Limb (tissue), 2 donors: ENCODE measurements around the gene SH2D3A.
A peak's percentile ranks its signal among the peaks of the same experiment; 100 is the strongest.
"Not testable (repeated sequence)": the region's sequence is repeated elsewhere in the genome, so short reads cannot be mapped to it uniquely, and the experiment has no call there.

ENCODE experiments used
- DNase-seq, 2 donors: peaks; one replicate each; pipeline ENCODE4 v3.0.0-alpha.2; 2016; ENCODE audit errors: extremely low spot score in 2 of 2

SH2D3A gene

GRCh38 chr19:6761053-6761676 is 6.1 kb downstream of the SH2D3A start:
- DNase-seq: no peak

- DNase-seq: no peak
Measured at GRCh38 chr19:6760606-6761005, 6.6 kb downstream of the SH2D3A start.

GRCh38 chr19:6754653-6755463 is 12.4 kb downstream of the SH2D3A start:
- DNase-seq: no peak

GRCh38 chr19:6754136-6754535 is 13.1 kb downstream of the SH2D3A start:
- no peak for DNase-seq

- DNase-seq: peak in 1 of 2 donors; percentile 74
Measured at GRCh38 chr19:6753178-6754031, 13.8 kb downstream of the SH2D3A start.

GRCh38 chr19:6752256-6753177 is 14.7 kb downstream of the SH2D3A start:
- no peak for DNase-seq

GRCh38 chr19:6751189-6751588 is 16.0 kb downstream of the SH2D3A start:
- no peak for DNase-seq

GRCh38 chr19:6750062-6750461 is 17.2 kb downstream of the SH2D3A start:
- no peak for DNase-seq

GRCh38 chr19:6748543-6748942 is 18.7 kb downstream of the SH2D3A start:
- not testable (repeated sequence) for DNase-seq

GRCh38 chr19:6745965-6746364 is 21.3 kb downstream of the SH2D3A start:
- no peak for DNase-seq

- DNase-seq: peak; percentile 65 to 80
Measured at GRCh38 chr19:6744381-6745301, 22.6 kb downstream of the SH2D3A start.

GRCh38 chr19:6743714-6744380 is 23.4 kb downstream of the SH2D3A start:
- no peak for DNase-seq

- DNase-seq: no peak
Measured at GRCh38 chr19:6743066-6743465, 24.2 kb downstream of the SH2D3A start.

- peak; percentile 57 to 74 for DNase-seq
Measured at GRCh38 chr19:6740589-6741343, 26.5 kb downstream of the SH2D3A start.

- DNase-seq: peak in 1 of 2 donors; percentile 57
Measured at GRCh38 chr19:6739883-6740588, 27.2 kb downstream of the SH2D3A start.

- peak; percentile 92 to 93 for DNase-seq
Measured at GRCh38 chr19:6739390-6739882, 27.8 kb downstream of the SH2D3A start, which contains the start of gene TRIP10. Gene TRIP10 (plus strand): TSS chr19:6739680. CDS start chr19:6739762, 82 bp downstream.

GRCh38 chr19:6738787-6739389 is 28.3 kb downstream of the SH2D3A start:
- peak in 1 of 2 donors; percentile 72 for DNase-seq
